Natural killer cell treated with Interleukin-12 subunit alpha and Interleukin-12 subunit beta and Interleukin-15 and Interleukin-18, amount 100 ng/mL, for 72 hours (primary cell): ENCODE data around the gene TNFRSF1B. TPM values are rescaled to one million over a fixed set of nuclear protein-coding genes. Genes with fewer than 3 reads are reported as not detected.

Source experiments
- ATAC-seq, 2 donors: fragments of 150-1000 bp; cut with Tn5 transposase in 1 of 2; sonication (Bioruptor Pico), chemical (Tn5 transposase) in 1 of 2; 2 replicates each; pipeline ENCODE4 v1.10.0; 2021
- DNase-seq: peaks from one replicate; pipeline ENCODE4 v3.0.0; 2022; ENCODE audit warnings: low spot score
- H3K27ac Mint-ChIP-seq, 2 donors: 1 replicate in 1 of 2; 2 replicates in 1 of 2; pipeline ENCODE4 v1.8.0; 2022; ENCODE audit warnings: mixed read lengths in 2 of 2, mild to moderate bottlenecking in 1 of 2, moderate library complexity in 1 of 2
- H3K27me3 Mint-ChIP-seq, 2 donors: 1 replicate in 1 of 2; 2 replicates in 1 of 2; pipeline ENCODE4 v1.8.0; 2022; ENCODE audit warnings: mixed read lengths in 2 of 2
- H3K36me3 Mint-ChIP-seq: one replicate; pipeline ENCODE4 v1.8.0; 2022; ENCODE audit warnings: mixed read lengths
- H3K4me1 Mint-ChIP-seq, 2 donors: 1 replicate in 1 of 2; 2 replicates in 1 of 2; pipeline ENCODE4 v1.8.0; 2022; ENCODE audit warnings: low read depth in 2 of 2, mixed read lengths in 2 of 2, mild to moderate bottlenecking in 1 of 2
- H3K4me3 Mint-ChIP-seq: one replicate; pipeline ENCODE4 v1.8.0; 2022; ENCODE audit warnings: mixed read lengths
- H3K9me3 Mint-ChIP-seq: 2 replicates; pipeline ENCODE4 v1.8.0; 2022; ENCODE audit warnings: mixed read lengths
- total RNA-seq, 2 donors: library from RNA; stranded (reverse); gene quantifications; one replicate each; pipeline ENCODE4 v1.2.3, GENCODE V29; 2022

TNFRSF1B gene
- 100 to 1,000 TPM; 452 to 479 TPM for total RNA-seq

DNA sequence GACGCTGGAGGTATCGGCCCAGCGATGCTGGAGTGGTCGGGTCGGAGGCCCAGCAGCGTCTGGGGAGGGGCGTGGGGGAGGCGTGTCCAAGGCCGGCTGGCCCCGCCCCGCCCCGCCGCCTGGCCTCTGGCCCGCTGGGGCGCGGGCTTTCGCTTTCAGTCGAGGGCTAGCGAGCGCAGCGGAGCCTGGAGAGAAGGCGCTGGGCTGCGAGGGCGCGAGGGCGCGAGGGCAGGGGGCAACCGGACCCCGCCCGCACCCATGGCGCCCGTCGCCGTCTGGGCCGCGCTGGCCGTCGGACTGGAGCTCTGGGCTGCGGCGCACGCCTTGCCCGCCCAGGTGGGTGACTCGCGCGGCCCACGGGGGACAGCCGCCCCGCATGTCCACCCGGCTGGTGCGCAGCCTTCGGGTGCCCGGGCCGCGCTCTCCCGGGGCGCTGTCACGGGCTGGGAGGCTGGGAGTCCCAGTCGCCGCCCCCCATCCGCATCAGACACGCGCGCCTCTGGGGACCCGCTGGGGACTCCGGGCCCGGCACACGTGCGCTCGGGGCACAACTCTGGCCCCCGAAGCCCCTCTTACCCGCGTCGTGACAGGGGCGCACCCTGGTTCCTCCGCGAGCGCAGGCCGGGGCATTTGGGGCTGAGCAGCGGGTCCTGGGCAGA is at the start of gene TNFRSF1B:
TNFRSF1B (plus strand) TSS at position 158 of the 659 bp plus-strand sequence; CDS start at position 259, 101 bp downstream.
- DNase-seq (peak; percentile 85), ATAC-seq (peak; percentile 80 to 88)
- Mint-ChIP-seq H3K4me1 (peaks cover 65 to 72% of the 10 kb centered on the region in 2 donors), H3K27me3 (no peaks in the 10 kb centered on the region), H3K27ac (peak within 1 kb of the TSS; percentile 99), H3K36me3 (peaks cover 26% of the 10 kb centered on the region), H3K9me3 (no peaks in the 10 kb centered on the region), H3K4me3 (peak within 1 kb of the TSS; percentile 100)

DNA sequence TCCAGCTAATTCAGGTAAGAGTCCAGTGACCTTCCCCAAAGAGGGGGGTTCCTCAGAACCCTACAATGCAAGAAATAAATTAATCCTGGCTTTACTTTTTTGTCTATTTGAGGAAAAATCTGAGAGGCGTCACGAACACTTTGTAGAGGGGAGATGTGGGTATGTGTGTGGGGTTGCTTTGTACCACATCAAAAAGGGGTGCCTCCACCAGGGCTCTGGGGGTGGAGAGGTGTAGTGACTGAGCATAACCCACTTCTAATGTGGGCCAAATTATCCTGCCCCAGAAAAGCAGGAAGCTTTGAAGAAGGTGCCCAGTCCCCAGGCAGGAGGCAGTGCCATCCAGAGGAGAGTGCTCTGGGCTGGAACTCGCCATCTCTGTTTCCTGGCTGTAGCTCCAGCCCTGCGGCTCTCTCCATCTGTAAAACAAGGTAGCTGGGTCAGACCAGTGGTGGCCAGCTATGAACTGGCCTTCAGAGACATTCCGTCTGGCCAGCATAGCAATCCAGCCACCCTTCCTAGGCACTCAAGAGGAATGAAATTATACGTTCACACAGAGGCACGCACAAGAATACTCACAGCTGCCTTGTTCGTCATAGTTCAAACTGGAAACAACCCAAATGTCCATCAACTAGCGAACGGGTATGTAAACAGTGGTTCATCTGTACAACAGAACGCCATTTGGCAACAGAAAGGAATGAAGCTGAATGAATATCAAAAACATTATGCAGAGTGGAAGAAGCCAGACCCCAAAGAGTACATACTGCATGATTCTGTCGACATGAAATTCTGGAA is 45.4 kb upstream of the TNFRSF1B start:
- DNase-seq (no peak), ATAC-seq (no peak)
- peaks cover 13 to 19% of the 10 kb centered on the region in 2 donors for H3K4me1 Mint-ChIP-seq
- H3K4me3 Mint-ChIP-seq = no peak overlapping the region
- H3K27ac Mint-ChIP-seq = no peak overlapping the region
- no peaks in the 10 kb centered on the region for H3K27me3 Mint-ChIP-seq
- H3K36me3 Mint-ChIP-seq = peaks cover 7% of the 10 kb centered on the region
- H3K9me3 Mint-ChIP-seq = no peaks in the 10 kb centered on the region

DNA sequence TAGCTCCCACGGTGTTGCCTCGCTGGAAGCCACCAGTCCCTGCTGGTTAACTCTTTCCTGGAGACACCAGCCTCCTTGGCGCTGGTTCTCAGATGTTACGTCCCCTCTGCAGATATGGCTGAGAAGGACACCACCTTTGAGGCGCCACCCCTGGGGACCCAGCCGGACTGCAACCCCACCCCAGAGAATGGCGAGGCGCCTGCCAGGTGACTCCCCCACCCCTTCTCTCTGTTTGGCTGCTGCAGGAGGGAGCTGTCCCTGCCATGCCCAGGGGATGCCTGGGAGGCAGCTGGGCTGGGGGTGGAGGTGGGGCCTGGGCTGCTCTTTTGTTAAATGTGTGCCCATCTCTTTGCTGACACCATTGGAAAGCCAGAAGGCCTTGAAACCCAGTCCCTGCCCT is 43.6 kb upstream of the TNFRSF1B start:
- DNase-seq (no peak), ATAC-seq (no peak)
- Mint-ChIP-seq H3K36me3 (peaks cover 7% of the 10 kb centered on the region), H3K4me1 (peaks cover 13 to 21% of the 10 kb centered on the region in 2 donors), H3K27me3 (no peaks in the 10 kb centered on the region), H3K4me3 (no peak overlapping the region), H3K27ac (no peak overlapping the region), H3K9me3 (no peaks in the 10 kb centered on the region)

DNA sequence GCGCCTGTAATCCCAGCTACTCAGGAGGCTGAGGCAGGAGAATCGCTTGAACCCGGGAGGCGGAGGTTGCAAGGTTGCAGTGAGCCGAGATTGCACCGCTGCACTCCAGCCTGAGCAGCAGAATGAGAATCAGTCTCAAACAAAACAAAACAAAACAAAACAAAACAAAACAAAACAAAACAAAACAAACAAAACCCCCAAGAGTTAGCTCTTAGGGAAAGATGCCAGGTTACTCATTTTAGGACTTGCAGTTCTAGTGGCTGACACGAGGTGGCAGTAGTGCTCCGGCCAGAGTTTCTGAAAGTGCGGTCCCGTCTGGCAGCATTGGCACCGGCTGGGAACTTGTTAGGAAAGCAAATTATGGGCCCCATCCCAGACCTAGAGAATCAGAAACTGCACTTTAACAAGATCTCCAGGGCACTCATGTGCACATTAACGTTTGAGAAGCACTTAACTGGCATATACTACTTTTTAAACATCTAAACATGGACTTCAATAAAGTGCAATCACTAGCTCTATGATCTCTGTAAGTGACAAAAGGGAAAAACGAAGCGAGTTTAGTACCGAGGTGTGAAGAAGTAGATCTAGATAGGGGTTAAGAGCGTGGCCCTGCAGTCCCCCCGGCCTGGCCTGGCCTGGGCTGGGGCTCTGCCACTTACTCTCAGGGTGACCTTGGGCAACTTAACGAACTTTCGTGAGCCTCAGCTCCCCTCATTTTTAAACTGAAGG is 41.9 kb upstream of the TNFRSF1B start:
- peaks cover 13 to 24% of the 10 kb centered on the region in 2 donors for H3K4me1 Mint-ChIP-seq
- ATAC-seq = peak; percentile 71 to 83
- H3K4me3 Mint-ChIP-seq = peak overlapping the region; percentile 49
- DNase-seq = peak; percentile 73
- H3K9me3 Mint-ChIP-seq = no peaks in the 10 kb centered on the region
- peak overlapping the region; percentile 67 to 78 for H3K27ac Mint-ChIP-seq
- peaks cover 6% of the 10 kb centered on the region for H3K36me3 Mint-ChIP-seq
- no peaks in the 10 kb centered on the region for H3K27me3 Mint-ChIP-seq

DNA sequence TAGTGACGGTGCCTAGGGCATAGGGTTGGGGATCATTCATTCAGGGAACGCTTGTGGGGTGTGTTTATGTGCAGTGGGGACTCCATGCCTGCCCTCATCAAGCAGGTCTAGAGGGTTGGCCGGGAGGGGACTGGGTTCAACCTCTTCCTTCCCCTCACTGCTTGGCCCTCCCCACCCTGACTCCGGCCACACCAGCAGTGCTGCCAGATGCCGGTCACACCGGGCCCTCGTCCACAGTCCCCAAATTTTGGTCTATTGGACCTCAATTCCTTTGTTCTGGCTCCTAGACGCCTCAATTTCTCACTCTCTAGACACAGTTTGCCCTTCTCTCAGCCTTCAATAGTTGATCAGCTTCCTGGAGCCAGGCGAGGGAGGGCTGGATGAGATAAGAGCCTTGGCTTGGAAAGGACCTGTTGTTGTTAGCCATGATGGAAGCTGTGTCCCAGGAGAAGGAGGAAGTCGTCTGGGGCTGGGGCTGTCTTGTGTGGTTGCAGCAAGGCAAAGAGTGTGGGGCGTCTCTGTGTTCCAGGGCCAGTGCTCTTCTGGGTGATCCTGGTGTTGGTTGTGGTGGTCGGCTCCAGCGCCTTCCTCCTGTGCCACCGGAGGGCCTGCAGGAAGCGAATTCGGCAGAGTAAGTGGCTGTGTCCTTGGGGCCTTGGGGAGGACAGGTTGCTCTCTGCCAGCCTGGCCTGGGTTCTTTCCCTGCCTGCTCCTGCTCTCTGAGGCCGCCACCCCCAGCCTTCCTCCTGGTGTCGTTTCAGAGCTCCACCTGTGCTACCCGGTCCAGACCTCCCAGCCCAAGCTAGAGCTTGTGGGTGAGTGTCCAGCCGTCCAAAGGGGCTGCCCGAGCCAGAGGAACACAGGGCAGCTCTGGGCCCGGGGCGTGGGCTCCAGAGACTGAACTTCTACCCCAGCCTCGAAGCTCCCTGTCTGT is 41.1 kb upstream of the TNFRSF1B start:
- no peaks in the 10 kb centered on the region for H3K9me3 Mint-ChIP-seq
- H3K27ac Mint-ChIP-seq = peak overlapping the region; percentile 67 to 78
- DNase-seq (no peak), ATAC-seq (no peak)
- H3K4me1 Mint-ChIP-seq = peaks cover 17 to 24% of the 10 kb centered on the region in 2 donors
- H3K36me3 Mint-ChIP-seq = no peaks in the 10 kb centered on the region
- peak overlapping the region; percentile 49 for H3K4me3 Mint-ChIP-seq
- no peaks in the 10 kb centered on the region for H3K27me3 Mint-ChIP-seq

DNA sequence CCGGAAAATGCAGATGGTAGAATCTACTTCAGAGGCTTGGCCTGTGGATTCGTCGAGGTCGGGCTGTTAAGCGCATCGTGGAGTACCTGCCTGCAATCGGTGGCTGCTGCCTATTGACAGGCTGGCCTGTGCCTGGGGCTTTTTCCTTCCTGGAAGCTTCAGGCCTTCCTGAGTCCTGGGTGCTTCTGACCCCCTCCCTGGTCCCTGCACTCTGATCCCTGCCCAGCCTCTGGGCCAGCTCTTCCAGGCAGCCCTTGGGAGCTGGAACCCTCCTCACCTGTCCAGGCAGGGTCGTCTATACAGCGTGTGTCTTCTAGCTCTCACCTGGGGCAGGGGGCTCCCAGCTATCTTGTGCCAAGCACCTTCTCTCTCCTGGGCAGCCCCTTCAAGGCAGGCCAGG is 40.0 kb upstream of the TNFRSF1B start:
- DNase-seq (peak; percentile 44), ATAC-seq (no peak)
- Mint-ChIP-seq H3K36me3 (no peaks in the 10 kb centered on the region), H3K27ac (peak overlapping the region; percentile 14 to 78), H3K4me1 (peaks cover 18 to 24% of the 10 kb centered on the region in 2 donors), H3K27me3 (no peaks in the 10 kb centered on the region), H3K4me3 (no peak overlapping the region), H3K9me3 (no peaks in the 10 kb centered on the region)

DNA sequence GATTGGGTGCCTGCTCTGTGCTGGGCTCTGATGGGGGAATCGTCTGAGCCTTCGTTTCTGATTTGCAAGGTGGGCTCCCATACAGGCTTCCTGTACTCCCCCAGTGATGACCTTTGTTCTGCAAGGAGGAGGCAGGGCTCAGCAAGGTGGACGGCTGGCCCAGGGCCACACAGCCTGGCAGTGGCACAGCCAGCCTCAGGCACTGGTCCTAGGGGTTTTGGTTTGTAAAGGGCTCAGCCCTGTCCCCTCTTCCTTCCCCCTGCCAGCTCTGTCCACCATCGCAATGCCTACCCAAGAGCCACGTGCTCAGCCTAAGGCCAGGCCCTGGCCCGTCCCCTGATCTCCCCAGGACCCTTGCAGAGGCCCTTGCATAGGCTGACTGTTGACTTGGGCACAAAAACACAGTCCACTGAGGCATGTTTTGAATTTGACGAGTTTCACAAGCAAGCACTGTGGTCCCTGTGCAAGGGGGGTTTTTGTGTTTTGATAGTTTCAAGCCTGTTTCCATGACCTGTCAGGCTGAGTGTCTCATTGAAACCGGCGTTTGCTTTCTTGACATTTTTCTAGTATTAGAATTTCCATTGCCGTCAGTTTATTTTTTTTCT is 39.5 kb upstream of the TNFRSF1B start:
- DNase-seq = peak; percentile 50
- H3K36me3 Mint-ChIP-seq = no peaks in the 10 kb centered on the region
- peak overlapping the region; percentile 14 to 78 for H3K27ac Mint-ChIP-seq
- peaks cover 18 to 29% of the 10 kb centered on the region in 2 donors for H3K4me1 Mint-ChIP-seq
- H3K4me3 Mint-ChIP-seq = no peak overlapping the region
- ATAC-seq = no peak
- no peaks in the 10 kb centered on the region for H3K27me3 Mint-ChIP-seq
- H3K9me3 Mint-ChIP-seq = no peaks in the 10 kb centered on the region

DNA sequence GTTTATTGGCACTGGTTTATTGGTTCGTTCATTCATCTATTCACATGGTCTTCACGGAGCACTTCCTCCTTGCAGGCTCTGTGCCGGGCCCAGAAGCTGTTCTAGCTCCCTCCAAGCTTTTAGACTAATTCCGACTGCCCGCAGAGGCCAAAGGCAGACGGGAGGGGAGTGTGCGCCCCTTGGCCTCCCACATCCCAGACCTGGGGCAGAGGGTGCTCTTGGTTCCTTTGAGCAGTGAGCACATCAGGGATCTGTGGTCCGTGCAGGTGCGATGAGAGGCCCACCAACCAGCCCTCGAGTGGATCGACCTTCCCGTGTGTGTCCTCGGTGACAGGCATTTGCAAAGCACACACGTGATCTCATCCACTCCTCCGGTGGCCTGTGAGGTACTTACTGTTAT is 38.7 kb upstream of the TNFRSF1B start:
- Mint-ChIP-seq H3K36me3 (no peaks in the 10 kb centered on the region), H3K27me3 (no peaks in the 10 kb centered on the region), H3K9me3 (no peaks in the 10 kb centered on the region), H3K4me1 (peaks cover 22 to 35% of the 10 kb centered on the region in 2 donors), H3K27ac (no peak overlapping the region), H3K4me3 (no peak overlapping the region)
- ATAC-seq = no peak
- peak; percentile 42 for DNase-seq

DNA sequence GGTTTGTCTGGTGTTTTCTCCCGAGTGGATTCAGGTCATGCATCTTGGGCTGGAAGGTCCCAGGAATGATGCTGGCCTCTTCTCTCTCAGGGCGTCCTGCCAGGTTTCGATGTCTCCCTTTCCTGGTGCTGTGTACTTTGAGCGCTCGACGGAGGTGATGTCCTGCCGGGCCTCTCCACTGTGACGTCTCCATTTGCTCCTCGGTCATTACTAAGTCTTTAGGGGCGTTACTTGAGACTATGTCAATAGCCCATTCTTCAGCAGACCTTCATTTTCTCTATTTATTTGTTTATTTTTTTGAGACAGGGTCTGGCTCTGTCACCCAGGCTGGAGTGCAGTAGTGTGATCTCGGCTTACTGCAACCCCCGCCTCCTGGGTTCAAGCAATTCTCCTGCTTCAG is 37.2 kb upstream of the TNFRSF1B start:
- DNase-seq (no peak), ATAC-seq (no peak)
- no peaks in the 10 kb centered on the region for H3K27me3 Mint-ChIP-seq
- H3K4me1 Mint-ChIP-seq = peaks cover 28 to 44% of the 10 kb centered on the region in 2 donors
- no peaks in the 10 kb centered on the region for H3K36me3 Mint-ChIP-seq
- H3K9me3 Mint-ChIP-seq = no peaks in the 10 kb centered on the region
- peak overlapping the region; percentile 54 to 81 for H3K27ac Mint-ChIP-seq
- no peak overlapping the region for H3K4me3 Mint-ChIP-seq

DNA sequence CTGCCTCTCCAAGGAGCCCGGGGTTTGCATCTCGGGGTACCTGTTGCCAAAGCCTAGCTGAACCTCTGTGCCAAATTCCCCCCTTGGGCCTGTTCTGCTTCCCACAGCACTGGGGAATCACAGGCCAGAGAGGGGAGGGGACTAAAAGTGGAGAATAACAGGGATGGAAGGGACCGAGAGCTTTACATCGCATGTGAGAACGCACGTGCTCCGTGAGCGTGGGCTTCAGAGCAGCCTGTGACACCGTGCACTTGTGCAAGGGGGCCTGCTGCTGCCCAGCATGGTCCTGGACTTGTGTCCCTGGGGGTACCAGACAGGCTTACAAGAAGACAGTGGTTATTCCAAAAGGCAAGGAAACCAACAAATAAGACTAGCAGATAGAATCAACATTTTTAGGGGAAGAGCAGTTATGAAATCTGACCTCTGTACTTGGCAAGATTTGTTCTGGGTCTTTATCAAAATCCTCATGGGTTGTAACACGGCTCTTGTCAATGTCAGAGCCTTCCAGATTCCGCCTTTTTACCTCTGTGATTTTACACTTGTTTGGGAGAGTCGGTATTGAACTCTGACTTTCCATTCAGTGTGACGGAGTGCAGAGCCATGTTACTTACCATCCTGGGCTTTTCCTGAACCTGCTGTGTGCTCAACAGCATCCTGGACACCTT is 36.2 kb upstream of the TNFRSF1B start:
- Mint-ChIP-seq H3K36me3 (no peaks in the 10 kb centered on the region), H3K27ac (peak overlapping the region; percentile 54 to 81), H3K4me3 (peak overlapping the region; percentile 10), H3K9me3 (no peaks in the 10 kb centered on the region), H3K4me1 (peaks cover 19 to 35% of the 10 kb centered on the region in 2 donors), H3K27me3 (no peaks in the 10 kb centered on the region)
- DNase-seq = peak; percentile 54
- ATAC-seq = no peak

DNA sequence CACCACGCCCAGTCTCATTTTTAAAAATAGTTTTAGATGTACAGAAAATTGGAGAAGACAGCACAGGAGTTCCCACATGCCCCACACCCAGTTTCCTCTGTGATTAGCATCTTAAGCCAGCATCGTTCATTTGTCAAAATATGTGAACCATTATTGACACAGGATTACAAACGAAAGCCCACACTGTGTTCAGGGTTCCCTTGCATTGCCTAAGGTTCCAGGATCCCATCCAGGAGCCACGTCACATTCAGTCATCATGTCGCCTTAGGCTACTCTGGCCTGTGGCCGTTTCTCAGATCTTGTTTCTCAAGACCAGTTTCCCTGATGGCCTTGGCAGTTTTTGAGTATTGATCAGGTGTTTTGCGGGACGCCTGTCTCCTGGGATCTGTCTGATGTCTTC is 34.7 kb upstream of the TNFRSF1B start:
- H3K27ac Mint-ChIP-seq = peak overlapping the region; percentile 85 to 94
- DNase-seq = peak; percentile 25
- ATAC-seq = no peak
- no peak overlapping the region for H3K4me3 Mint-ChIP-seq
- no peaks in the 10 kb centered on the region for H3K9me3 Mint-ChIP-seq
- H3K27me3 Mint-ChIP-seq = no peaks in the 10 kb centered on the region
- H3K4me1 Mint-ChIP-seq = peaks cover 16 to 26% of the 10 kb centered on the region in 2 donors
- no peaks in the 10 kb centered on the region for H3K36me3 Mint-ChIP-seq

DNA sequence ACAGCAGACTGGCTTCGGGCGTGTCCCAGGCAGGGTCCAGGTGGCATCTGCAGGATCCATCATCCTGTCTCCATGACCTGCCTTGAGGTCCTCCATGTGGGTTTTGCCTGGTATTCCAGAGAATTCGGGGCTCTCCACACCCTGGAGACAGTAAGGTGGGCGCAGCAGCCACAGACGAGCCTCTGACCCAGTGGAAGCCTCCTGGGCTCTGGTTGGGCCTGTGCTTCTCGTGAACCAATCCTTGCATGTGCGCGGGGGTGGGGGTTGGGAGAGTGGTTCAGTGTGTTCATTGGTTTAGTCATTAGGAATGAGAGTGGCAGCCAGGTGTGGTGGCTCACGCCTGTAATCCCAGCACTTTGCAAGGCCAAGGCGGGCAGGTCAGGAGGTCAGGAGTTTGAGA is 32.1 kb upstream of the TNFRSF1B start:
- peak overlapping the region; percentile 21 to 81 for H3K27ac Mint-ChIP-seq
- H3K4me3 Mint-ChIP-seq = no peak overlapping the region
- ATAC-seq (no peak), DNase-seq (peak; percentile 38)
- H3K27me3 Mint-ChIP-seq = no peaks in the 10 kb centered on the region
- H3K36me3 Mint-ChIP-seq = no peaks in the 10 kb centered on the region
- no peaks in the 10 kb centered on the region for H3K9me3 Mint-ChIP-seq
- peaks cover 16 to 28% of the 10 kb centered on the region in 2 donors for H3K4me1 Mint-ChIP-seq
